IPS-NIHi11 (cell line): Measurements from ENCODE around the gene FITM1.
A peak's percentile ranks its signal among the peaks of the same experiment; 100 is the strongest.

Experiments used
- DNase-seq: peaks from one replicate; pipeline ENCODE4 v3.0.0; 2012; ENCODE audit warnings: mixed read lengths, low spot score

FITM1 gene

GRCh38 chr14:24130380-24130716 lies at the start of gene FITM1:
Gene FITM1 (plus strand): TSS chr14:24130659. CDS start chr14:24131564, 905 bp downstream.
- no peak for DNase-seq

GRCh38 chr14:24080888-24081738 lies 49.3 kb upstream of the FITM1 start:
- peak; percentile 86 for DNase-seq

- no peak for DNase-seq
Measured at GRCh38 chr14:24081739-24082211, 48.7 kb upstream of the FITM1 start.

GRCh38 chr14:24082411-24083080 lies 47.9 kb upstream of the FITM1 start:
- DNase-seq, result no peak

GRCh38 chr14:24083462-24083861 lies 47.0 kb upstream of the FITM1 start:
- no peak for DNase-seq

- no peak for DNase-seq
Measured at GRCh38 chr14:24084440-24084839, 46.0 kb upstream of the FITM1 start.

- no peak for DNase-seq
Measured at GRCh38 chr14:24085215-24085614, 45.2 kb upstream of the FITM1 start.

GRCh38 chr14:24086193-24086955 lies 44.1 kb upstream of the FITM1 start:
- DNase-seq, result no peak

GRCh38 chr14:24087004-24087403 lies 43.5 kb upstream of the FITM1 start:
- no peak for DNase-seq

GRCh38 chr14:24088095-24088494 lies 42.4 kb upstream of the FITM1 start:
- no peak for DNase-seq

- DNase-seq, result no peak
Measured at GRCh38 chr14:24089890-24090289, 40.6 kb upstream of the FITM1 start.

GRCh38 chr14:24092110-24092504 lies 38.4 kb upstream of the FITM1 start:
- DNase-seq, result no peak

GRCh38 chr14:24092505-24093206 lies 37.8 kb upstream of the FITM1 start:
- no peak for DNase-seq

- no peak for DNase-seq
Measured at GRCh38 chr14:24093207-24093900, 37.1 kb upstream of the FITM1 start.

GRCh38 chr14:24093901-24094840 lies 36.3 kb upstream of the FITM1 start, which contains the start of gene PCK2:
Gene PCK2 (plus strand): TSS chr14:24094311. CDS start chr14:24094406, 95 bp downstream.
- DNase-seq, result peak; percentile 98

- DNase-seq, result no peak
Measured at GRCh38 chr14:24094841-24095270, 35.6 kb upstream of the FITM1 start.

GRCh38 chr14:24095271-24096068 lies 35.0 kb upstream of the FITM1 start:
- DNase-seq, result peak; percentile 61

- no peak for DNase-seq
Measured at GRCh38 chr14:24096545-24097181, 33.8 kb upstream of the FITM1 start.
